Activated T-cell treated with anti-CD3 and anti-CD28 coated beads, Interleukin-2, amount 50 U/mL, for 4 hours (primary cell): ENCODE results near the gene IL17D. TPM values are rescaled to one million over a fixed set of nuclear protein-coding genes. Genes with fewer than 3 reads are reported as not detected.

Source experiments
- ATAC-seq, 2 donors: fragments of 200-7000 bp; cut with Tn5 transposase; one replicate each; pipeline ENCODE4 v1.10.0; 2021
- DNase-seq: peaks from one replicate; pipeline ENCODE4 v3.0.0-alpha.2; 2020
- H3K27me3 Mint-ChIP-seq: one replicate; pipeline ENCODE4 v1.8.0; 2021; ENCODE audit warnings: low read depth, mixed read lengths
- H3K36me3 Mint-ChIP-seq: one replicate; pipeline ENCODE4 v1.8.0; 2022; ENCODE audit warnings: mixed read lengths; ENCODE audit not compliant: insufficient read depth
- H3K4me1 Mint-ChIP-seq: one replicate; pipeline ENCODE4 v1.8.0; 2021; ENCODE audit warnings: low read depth, mixed read lengths
- H3K4me3 Mint-ChIP-seq: one replicate; pipeline ENCODE4 v1.8.0; 2021; ENCODE audit warnings: mild to moderate bottlenecking, moderate library complexity, mixed read lengths
- H3K9me3 Mint-ChIP-seq: one replicate; pipeline ENCODE4 v1.8.0; 2021; ENCODE audit warnings: mixed read lengths
- total RNA-seq, 3 donors: library from RNA; stranded (reverse); gene quantifications; one replicate each; pipeline ENCODE4 v1.2.1, GENCODE V29; 2021

The IL17D gene
- total RNA-seq, 3 donors from 2014 or later, result 0.82 to 1.3 (median 1.0) TPM

GRCh38 chr13:20760872-20761271 lies 57.4 kb downstream of the IL17D start:
- Mint-ChIP-seq H3K36me3 (peaks cover 13% of the 10 kb centered on the region), H3K9me3 (peaks cover 4% of the 10 kb centered on the region), H3K4me1 (no peaks in the 10 kb centered on the region), H3K27me3 (no peaks in the 10 kb centered on the region), H3K4me3 (no peak overlapping the region)
- ATAC-seq (no peak), DNase-seq (no peak)

GRCh38 chr13:20767309-20767943 lies 63.9 kb downstream of the IL17D start:
- H3K4me1 Mint-ChIP-seq, result peaks cover 13% of the 10 kb centered on the region
- H3K36me3 Mint-ChIP-seq, result peaks cover 37% of the 10 kb centered on the region
- H3K27me3 Mint-ChIP-seq, result no peaks in the 10 kb centered on the region
- peaks cover 14% of the 10 kb centered on the region for H3K9me3 Mint-ChIP-seq
- no peak overlapping the region for H3K4me3 Mint-ChIP-seq
- ATAC-seq (no peak), DNase-seq (no peak)

- Mint-ChIP-seq H3K9me3 (peaks cover 14% of the 10 kb centered on the region), H3K36me3 (peaks cover 39% of the 10 kb centered on the region), H3K4me1 (peaks cover 21% of the 10 kb centered on the region), H3K27me3 (no peaks in the 10 kb centered on the region), H3K4me3 (no peak overlapping the region)
- no peak for ATAC-seq
- no peak for DNase-seq
These were observed 65.6 kb downstream of the IL17D start for GRCh38 chr13:20769091-20769490.

- peaks cover 23% of the 10 kb centered on the region for H3K4me1 Mint-ChIP-seq
- H3K9me3 Mint-ChIP-seq, result peaks cover 14% of the 10 kb centered on the region
- no peak for DNase-seq
- no peak for ATAC-seq
- no peak overlapping the region for H3K4me3 Mint-ChIP-seq
- H3K36me3 Mint-ChIP-seq, result peaks cover 39% of the 10 kb centered on the region
- no peaks in the 10 kb centered on the region for H3K27me3 Mint-ChIP-seq
These were observed 66.3 kb downstream of the IL17D start for GRCh38 chr13:20769834-20770233.

Other genes starting within 250 kb of the IL17D start
- 1 to 10 TPM; 2.8 to 5.3 (median 3.7) TPM for gene CRYL1, start 177.8 kb upstream of the IL17D start, total RNA-seq
- gene IFT88, start 136.5 kb upstream of the IL17D start, total RNA-seq, result 1 to 10 TPM; 2.8 to 3.2 (median 2.8) TPM
- gene EEF1AKMT1, start 70.3 kb downstream of the IL17D start, total RNA-seq, result 10 to 100 TPM; 10.2 to 10.9 (median 10.5) TPM
- 10 to 100 TPM; 31.6 to 38.5 (median 38.1) TPM for gene XPO4, start 199.0 kb downstream of the IL17D start, total RNA-seq